ENCODE data around the gene NR2F1.

NR2F1 gene

DNA sequence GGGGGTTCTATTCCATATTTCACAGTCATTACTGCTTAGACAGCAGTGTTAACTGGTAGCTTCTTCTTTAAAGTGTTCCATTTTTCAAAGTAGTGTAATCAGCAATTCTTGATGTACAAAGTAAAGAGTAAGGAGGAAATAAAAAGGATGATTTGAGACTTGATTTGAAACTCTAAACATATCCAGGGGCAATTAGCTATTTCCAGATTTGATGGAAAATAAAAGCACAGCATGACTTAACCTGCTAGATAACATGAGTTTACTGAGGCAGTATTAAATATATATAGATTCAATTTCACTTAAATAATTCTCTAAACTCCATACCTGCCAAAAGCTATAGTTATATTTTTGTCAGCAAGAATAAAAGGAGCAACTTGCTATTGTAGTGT is 29.8 kb downstream of the NR2F1 start:
- no peak for TF ChIP-seq CTCF (IDR thresholded peaks at IDR 0.05; ENCODE audit: insufficient read depth, low read depth, low read length, missing control alignments)
- no peak overlapping the region for H3K4me3 ChIP-seq (ENCODE audit: low read depth, low read length)
- DNase-seq (ENCODE audit: low read depth), result no peak

- no peak for DNase-seq (ENCODE audit: low read depth)
- no peak overlapping the region for H3K4me3 ChIP-seq (ENCODE audit: low read depth, low read length)
- TF ChIP-seq CTCF (IDR thresholded peaks at IDR 0.05; ENCODE audit: insufficient read depth, low read depth, low read length, missing control alignments), result no peak
Observed at GRCh38 chr5:93616538-93617174, 33.6 kb downstream of the NR2F1 start.

DNA sequence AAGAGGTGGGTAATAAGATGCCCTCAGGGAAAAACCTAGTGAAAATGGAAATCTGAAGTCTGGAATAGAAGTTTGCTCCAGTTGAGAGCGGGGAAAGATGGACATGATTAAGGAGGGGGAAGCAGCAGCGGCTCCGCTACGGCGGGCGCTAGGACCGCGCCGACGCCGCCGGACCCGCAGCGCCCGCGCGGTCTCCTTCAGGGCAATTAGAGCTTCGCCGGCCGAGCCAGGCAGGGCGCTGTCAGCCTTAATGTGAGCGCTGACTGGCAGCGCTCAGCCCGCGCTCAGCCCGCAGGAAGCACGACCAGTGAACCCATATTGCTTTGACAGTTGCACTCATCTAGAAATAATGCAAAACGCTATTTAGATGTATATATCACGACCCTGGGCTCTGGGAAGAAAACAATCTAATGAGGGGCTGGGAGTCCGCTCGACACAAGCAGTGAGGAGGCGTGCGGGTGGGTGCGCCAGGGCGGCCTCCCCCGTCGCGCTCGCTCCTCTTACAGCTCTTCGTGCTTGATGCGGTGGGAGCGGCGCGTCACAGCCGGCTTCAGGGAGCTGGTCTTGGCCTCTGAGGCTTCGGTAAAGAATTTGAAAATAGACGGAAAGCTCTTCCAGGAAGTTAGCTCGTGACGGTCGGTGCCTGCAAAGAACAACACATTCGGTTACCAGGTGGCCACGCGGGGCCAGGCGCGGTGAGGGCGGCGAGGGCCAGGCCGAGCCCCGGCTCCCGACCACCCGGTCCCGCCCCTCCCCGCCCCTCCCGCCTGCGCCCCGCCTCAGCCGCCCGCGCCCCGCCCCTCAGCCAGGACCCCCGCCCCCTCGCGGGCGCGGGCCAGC is 37.7 kb downstream of the NR2F1 start:
- peak; percentile 81 for DNase-seq (ENCODE audit: low read depth)
- peak; percentile 6 for TF ChIP-seq CTCF (IDR thresholded peaks at IDR 0.05; ENCODE audit: insufficient read depth, low read depth, low read length, missing control alignments)
- peak overlapping the region; percentile 64 for H3K4me3 ChIP-seq (ENCODE audit: low read depth, low read length)

GRCh38 chr5:93621327-93621798 is 38.3 kb downstream of the NR2F1 start:
- H3K4me3 ChIP-seq (ENCODE audit: low read depth, low read length), result peak overlapping the region; percentile 64
- no peak for TF ChIP-seq CTCF (IDR thresholded peaks at IDR 0.05; ENCODE audit: insufficient read depth, low read depth, low read length, missing control alignments)
- DNase-seq (ENCODE audit: low read depth), result no peak

DNA sequence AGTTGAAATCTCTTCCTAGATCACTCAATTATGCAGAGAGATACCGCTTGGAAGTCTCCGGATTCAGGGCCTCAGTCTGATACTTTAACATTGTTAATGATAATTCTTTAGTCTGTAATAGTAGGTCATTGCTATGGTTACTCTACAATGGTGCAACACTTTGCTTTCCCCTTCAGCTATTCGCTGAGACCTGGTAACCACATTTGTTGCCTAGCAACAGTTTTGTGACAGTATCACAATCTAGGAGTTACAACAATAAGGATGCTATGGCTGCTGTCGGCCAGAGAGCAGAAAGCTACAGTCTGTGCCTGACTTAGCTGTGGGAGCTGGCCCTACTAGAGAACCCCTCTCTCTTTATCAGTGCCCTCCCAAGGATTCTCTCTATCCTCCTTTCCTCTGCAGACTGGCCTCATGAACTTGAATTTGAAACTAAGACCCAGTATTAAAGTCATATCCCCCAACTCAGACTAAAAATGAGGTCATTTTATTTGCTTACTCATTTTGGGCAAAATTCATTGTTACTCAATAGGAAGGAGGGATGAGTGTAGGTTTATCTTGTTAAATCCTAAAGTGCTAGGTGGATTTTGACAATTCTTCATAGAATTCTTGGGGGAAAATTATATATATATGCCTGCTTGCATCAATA is 39.3 kb downstream of the NR2F1 start:
- no peak overlapping the region for H3K4me3 ChIP-seq (ENCODE audit: low read depth, low read length)
- TF ChIP-seq CTCF (IDR thresholded peaks at IDR 0.05; ENCODE audit: insufficient read depth, low read depth, low read length, missing control alignments), result no peak
- DNase-seq (ENCODE audit: low read depth), result peak; percentile 35

GRCh38 chr5:93623153-93623552 is 40.1 kb downstream of the NR2F1 start:
- no peak overlapping the region for H3K4me3 ChIP-seq (ENCODE audit: low read depth, low read length)
- no peak for TF ChIP-seq CTCF (IDR thresholded peaks at IDR 0.05; ENCODE audit: insufficient read depth, low read depth, low read length, missing control alignments)
- DNase-seq (ENCODE audit: low read depth), result no peak
